IPS-15b (cell line): ENCODE results near the gene NPAS4.
"Not testable (repeated sequence)": the region's sequence is repeated elsewhere in the genome, so short reads cannot be mapped to it uniquely, and the experiment has no call there.

Experiments used
- H3K27me3 ChIP-seq: one replicate; pipeline ENCODE4 v1.6.1; 2013; ENCODE audit warnings: low read length; ENCODE audit not compliant: control insufficient read depth, insufficient read depth
- H3K36me3 ChIP-seq: one replicate; pipeline ENCODE4 v1.6.1; 2013; ENCODE audit warnings: low read length; ENCODE audit not compliant: control insufficient read depth, insufficient read depth
- H3K4me1 ChIP-seq: one replicate; pipeline ENCODE4 v1.6.1; 2013; ENCODE audit warnings: mild to moderate bottlenecking, low read length; ENCODE audit not compliant: control insufficient read depth, insufficient read depth
- H3K4me3 ChIP-seq: one replicate; pipeline ENCODE4 v1.5.1; 2013; ENCODE audit warnings: low read depth, low read length
- H3K9ac ChIP-seq: one replicate; pipeline ENCODE4 v1.6.1; 2013; ENCODE audit warnings: low read depth, mild to moderate bottlenecking, low read length
- H3K9me3 ChIP-seq: one replicate; pipeline ENCODE4 v1.6.1; 2013; ENCODE audit warnings: mild to moderate bottlenecking, low read length; ENCODE audit not compliant: control insufficient read depth, insufficient read depth

The NPAS4 gene

GRCh38 chr11:66420671-66421476, at the start of gene NPAS4:
Gene NPAS4, plus strand, starts transcription at chr11:66421035. Its CDS starts 145 bp downstream, at chr11:66421180.
- H3K4me3 ChIP-seq, result peak within 1 kb of the TSS; percentile 64
- no peaks in the 10 kb centered on the region for H3K9me3 ChIP-seq
- peaks cover 14% of the 10 kb centered on the region for H3K4me1 ChIP-seq
- H3K9ac ChIP-seq, result no peak within 1 kb of the TSS
- peaks cover 35% of the 10 kb centered on the region for H3K27me3 ChIP-seq
- no peaks in the 10 kb centered on the region for H3K36me3 ChIP-seq

GRCh38 chr11:66371627-66372415, 49.0 kb upstream of the NPAS4 start, which contains the start of gene SLC29A2:
Gene SLC29A2, minus strand, starts transcription at chr11:66371760. Its CDS starts 169 bp downstream, at chr11:66371591.
- Histone ChIP-seq H3K27me3 (no peaks in the 10 kb centered on the region), H3K9ac (peak within 1 kb of the TSS; percentile 91), H3K4me1 (peaks cover 9% of the 10 kb centered on the region), H3K36me3 (peaks cover 26% of the 10 kb centered on the region), H3K4me3 (peak within 1 kb of the TSS; percentile 99), H3K9me3 (no peaks in the 10 kb centered on the region)

- peaks cover 12% of the 10 kb centered on the region for H3K36me3 ChIP-seq
- no peak overlapping the region for H3K9ac ChIP-seq
- H3K27me3 ChIP-seq, result no peaks in the 10 kb centered on the region
Measured at GRCh38 chr11:66373265-66373664, 47.6 kb upstream of the NPAS4 start.

GRCh38 chr11:66373690-66374287, 47.0 kb upstream of the NPAS4 start:
- H3K36me3 ChIP-seq, H3K4me1 ChIP-seq, H3K9me3 ChIP-seq, H3K9ac ChIP-seq, H3K4me3 ChIP-seq, H3K27me3 ChIP-seq: not testable (repeated sequence)

More at GRCh38 chr11:66373265-66373664, 47.6 kb upstream of the NPAS4 start:
- Histone ChIP-seq H3K4me1 (peaks cover 9% of the 10 kb centered on the region), H3K9me3 (no peaks in the 10 kb centered on the region), H3K4me3 (no peak overlapping the region)

- H3K9ac ChIP-seq, H3K4me1 ChIP-seq, H3K9me3 ChIP-seq, H3K36me3 ChIP-seq, H3K4me3 ChIP-seq, H3K27me3 ChIP-seq: not testable (repeated sequence)
Measured at GRCh38 chr11:66380264-66380663, 40.6 kb upstream of the NPAS4 start.

- H3K4me3 ChIP-seq, H3K9me3 ChIP-seq, H3K36me3 ChIP-seq, H3K9ac ChIP-seq, H3K27me3 ChIP-seq, H3K4me1 ChIP-seq: not testable (repeated sequence)
Measured at GRCh38 chr11:66384316-66384715, 36.5 kb upstream of the NPAS4 start.

- Histone ChIP-seq H3K27me3 (peaks cover 6% of the 10 kb centered on the region), H3K4me3 (peak overlapping the region; percentile 6), H3K9ac (no peak overlapping the region), H3K4me1 (no peaks in the 10 kb centered on the region), H3K36me3 (no peaks in the 10 kb centered on the region), H3K9me3 (no peaks in the 10 kb centered on the region)
Measured at GRCh38 chr11:66386171-66387069, 34.4 kb upstream of the NPAS4 start.

GRCh38 chr11:66388780-66389386, 32.0 kb upstream of the NPAS4 start:
- no peak overlapping the region for H3K9ac ChIP-seq
- H3K36me3 ChIP-seq, result no peaks in the 10 kb centered on the region
- H3K4me1 ChIP-seq, result no peaks in the 10 kb centered on the region
- H3K27me3 ChIP-seq, result peaks cover 6% of the 10 kb centered on the region
- no peaks in the 10 kb centered on the region for H3K9me3 ChIP-seq
- H3K4me3 ChIP-seq, result no peak overlapping the region

GRCh38 chr11:66391322-66391721, 29.5 kb upstream of the NPAS4 start:
- Histone ChIP-seq H3K4me3 (no peak overlapping the region), H3K4me1 (no peaks in the 10 kb centered on the region), H3K9ac (no peak overlapping the region), H3K27me3 (peaks cover 6% of the 10 kb centered on the region), H3K9me3 (no peaks in the 10 kb centered on the region), H3K36me3 (no peaks in the 10 kb centered on the region)

- Histone ChIP-seq H3K9me3 (no peaks in the 10 kb centered on the region), H3K9ac (no peak overlapping the region), H3K27me3 (no peaks in the 10 kb centered on the region), H3K4me1 (no peaks in the 10 kb centered on the region), H3K4me3 (no peak overlapping the region), H3K36me3 (no peaks in the 10 kb centered on the region)
Measured at GRCh38 chr11:66393954-66394353, 26.9 kb upstream of the NPAS4 start.

- Histone ChIP-seq H3K4me3 (no peak overlapping the region), H3K36me3 (no peaks in the 10 kb centered on the region), H3K27me3 (peaks cover 13% of the 10 kb centered on the region), H3K4me1 (no peaks in the 10 kb centered on the region), H3K9ac (no peak overlapping the region), H3K9me3 (no peaks in the 10 kb centered on the region)
Measured at GRCh38 chr11:66407651-66408050, 13.2 kb upstream of the NPAS4 start.
